HG02623 (cell line): Measurements from ENCODE around the gene PRSS33.

ENCODE experiments used
- ATAC-seq: cut with Tn5 transposase; IDR thresholded peaks from one replicate; pipeline ENCODE4 v1.9.1; 2021; ENCODE audit warnings: moderate library complexity; ENCODE audit not compliant: unreplicated experiment

PRSS33 gene

DNA sequence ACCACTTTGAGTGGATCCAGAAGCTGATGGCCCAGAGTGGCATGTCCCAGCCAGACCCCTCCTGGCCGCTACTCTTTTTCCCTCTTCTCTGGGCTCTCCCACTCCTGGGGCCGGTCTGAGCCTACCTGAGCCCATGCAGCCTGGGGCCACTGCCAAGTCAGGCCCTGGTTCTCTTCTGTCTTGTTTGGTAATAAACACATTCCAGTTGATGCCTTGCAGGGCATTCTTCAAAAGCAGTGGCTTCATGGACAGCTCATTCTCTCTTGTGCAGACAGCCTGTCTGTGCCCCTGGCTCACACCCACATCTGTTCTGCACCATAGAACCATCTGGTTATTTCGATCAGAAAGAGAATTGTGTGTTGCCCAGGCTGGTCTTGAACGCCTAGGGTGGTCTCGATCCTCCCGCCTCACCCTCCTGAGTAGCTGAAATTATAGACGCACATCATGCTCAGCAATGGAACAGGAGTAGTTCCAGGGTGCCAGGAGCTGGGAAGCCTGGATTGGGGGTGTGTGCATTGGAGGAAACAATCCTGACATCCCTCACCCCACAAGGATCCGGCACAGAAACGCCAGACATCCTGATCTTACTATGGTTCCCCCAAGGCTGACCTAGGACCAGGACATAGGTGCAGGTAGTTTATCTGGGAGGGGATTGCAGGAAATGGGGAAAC, 34.3 kb upstream of the PRSS33 start:
- no peak for ATAC-seq

DNA sequence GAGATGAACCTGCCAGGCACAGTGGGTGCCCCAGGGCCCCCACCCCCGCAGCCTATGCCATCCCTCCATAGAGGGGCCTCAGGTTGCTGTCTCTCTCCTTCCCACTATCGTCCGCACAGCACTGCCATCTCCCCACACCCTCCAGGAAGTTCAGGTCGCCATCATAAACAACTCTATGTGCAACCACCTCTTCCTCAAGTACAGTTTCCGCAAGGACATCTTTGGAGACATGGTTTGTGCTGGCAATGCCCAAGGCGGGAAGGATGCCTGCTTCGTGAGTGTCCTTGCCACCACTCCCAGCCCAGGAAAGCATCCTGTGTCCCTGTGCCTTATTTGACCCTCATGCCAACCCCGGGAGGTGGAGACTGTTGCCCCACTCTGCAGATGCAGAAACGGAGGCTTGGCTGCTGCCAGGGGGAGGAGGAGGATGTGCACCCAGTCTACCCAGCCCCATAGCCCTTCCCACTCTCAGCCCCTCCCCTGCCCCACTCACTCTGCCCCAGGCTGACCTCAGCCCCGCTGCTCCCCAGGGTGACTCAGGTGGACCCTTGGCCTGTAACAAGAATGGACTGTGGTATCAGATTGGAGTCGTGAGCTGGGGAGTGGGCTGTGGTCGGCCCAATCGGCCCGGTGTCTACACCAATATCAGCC, 33.6 kb upstream of the PRSS33 start:
- ATAC-seq = no peak

DNA sequence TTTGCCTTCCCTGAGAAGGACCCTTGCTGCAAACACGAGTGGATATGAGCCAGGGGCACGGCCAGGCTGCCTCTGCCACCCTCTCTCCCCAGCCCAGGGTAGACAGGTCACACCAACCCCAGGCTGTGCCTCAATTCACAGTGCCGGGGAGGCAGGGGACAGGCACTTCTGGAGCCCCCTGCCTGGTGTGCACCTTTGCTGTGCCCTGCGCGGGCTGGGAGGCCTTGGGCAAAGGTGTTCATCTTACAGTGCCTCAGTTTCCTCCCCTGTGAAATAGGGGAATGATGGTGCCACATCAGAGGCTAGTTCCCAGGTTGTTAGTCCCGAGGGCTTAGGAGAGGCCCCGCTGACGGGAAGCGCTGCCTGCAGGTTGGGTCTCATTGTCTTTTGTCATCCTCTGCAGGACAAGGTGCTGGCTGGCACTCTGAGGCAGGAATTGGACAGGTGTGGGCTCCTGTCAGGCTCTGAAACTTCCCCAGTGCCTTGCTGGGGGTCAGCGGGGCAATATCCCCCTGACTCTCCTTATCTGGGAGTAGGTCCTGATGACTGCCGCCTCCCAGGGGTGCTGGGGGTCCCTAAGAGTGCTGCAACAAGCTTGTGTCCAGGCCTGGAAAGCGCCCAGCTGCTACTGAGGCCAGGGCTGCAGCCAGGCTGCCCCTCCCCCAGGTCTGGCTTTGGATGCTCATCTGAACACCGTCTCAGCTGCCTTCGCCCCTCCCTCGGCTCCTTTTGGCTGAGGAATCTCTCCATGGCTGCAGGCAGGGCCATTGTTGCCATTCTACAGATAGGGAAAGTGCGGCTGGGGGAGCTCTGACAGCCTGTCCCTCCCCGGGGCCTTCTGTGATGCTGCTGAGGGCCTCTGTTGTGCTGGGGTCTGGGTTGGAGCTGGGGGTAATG, 32.8 kb upstream of the PRSS33 start:
- no peak for ATAC-seq

DNA sequence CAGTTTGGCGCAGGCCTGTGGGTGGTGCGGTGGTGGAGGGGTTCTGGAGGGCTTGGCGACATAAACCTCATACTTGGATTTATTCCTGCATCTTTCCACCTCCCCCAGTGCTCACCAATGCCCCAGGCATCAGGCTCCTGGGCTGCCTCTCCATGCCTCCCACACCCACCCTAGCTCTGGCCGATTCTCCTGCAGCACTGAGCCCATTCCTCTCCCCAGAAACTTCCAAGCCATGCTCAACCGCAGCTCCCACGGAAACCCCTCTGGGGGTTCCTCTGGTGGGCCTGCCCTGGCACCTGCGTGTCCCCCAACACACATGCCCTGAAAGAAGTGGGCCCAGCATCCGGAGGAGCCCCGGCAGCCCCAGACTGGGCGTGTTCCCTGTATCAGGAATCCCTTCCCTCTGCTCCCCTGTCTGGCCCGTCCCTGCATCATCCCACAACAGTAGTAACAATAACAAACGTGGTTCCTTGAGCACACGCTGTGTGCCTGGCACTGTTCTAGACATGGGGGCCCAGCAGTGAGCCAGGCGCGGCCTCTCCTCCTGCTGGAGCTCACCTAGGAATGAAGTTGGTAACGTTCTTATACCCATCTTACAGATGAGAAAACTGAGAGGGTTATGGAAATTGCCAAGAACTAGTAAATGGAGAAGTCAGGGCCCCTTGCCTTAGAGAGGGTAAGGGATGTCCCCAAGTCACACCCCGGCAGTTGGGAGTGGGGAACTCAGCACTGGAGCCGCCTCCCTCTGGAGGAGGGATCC, 32.0 kb upstream of the PRSS33 start:
- ATAC-seq = no peak

DNA sequence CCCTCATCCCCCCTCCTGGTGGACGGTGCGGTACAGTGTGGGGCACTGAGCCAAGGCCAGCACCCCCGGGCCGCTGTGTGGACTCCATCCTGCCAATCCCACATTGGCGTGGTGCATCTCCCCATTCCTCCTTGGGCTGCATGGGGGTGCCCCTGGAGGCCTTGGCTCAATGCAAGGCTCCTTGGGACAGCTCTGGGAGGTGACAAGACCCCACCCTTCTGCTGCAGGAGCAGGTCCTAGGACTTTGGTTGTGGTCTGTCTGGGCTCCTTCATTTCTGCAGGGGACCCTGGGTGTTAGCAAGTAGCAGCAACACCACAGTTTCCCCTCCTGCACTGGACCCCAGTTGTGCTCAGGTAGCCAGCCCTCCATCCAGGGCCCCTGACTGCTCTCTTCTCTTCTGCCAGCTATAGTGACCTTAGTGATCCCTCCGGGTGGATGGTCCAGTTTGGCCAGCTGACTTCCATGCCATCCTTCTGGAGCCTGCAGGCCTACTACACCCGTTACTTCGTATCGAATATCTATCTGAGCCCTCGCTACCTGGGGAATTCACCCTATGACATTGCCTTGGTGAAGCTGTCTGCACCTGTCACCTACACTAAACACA, 31.0 kb upstream of the PRSS33 start:
- no peak for ATAC-seq

DNA sequence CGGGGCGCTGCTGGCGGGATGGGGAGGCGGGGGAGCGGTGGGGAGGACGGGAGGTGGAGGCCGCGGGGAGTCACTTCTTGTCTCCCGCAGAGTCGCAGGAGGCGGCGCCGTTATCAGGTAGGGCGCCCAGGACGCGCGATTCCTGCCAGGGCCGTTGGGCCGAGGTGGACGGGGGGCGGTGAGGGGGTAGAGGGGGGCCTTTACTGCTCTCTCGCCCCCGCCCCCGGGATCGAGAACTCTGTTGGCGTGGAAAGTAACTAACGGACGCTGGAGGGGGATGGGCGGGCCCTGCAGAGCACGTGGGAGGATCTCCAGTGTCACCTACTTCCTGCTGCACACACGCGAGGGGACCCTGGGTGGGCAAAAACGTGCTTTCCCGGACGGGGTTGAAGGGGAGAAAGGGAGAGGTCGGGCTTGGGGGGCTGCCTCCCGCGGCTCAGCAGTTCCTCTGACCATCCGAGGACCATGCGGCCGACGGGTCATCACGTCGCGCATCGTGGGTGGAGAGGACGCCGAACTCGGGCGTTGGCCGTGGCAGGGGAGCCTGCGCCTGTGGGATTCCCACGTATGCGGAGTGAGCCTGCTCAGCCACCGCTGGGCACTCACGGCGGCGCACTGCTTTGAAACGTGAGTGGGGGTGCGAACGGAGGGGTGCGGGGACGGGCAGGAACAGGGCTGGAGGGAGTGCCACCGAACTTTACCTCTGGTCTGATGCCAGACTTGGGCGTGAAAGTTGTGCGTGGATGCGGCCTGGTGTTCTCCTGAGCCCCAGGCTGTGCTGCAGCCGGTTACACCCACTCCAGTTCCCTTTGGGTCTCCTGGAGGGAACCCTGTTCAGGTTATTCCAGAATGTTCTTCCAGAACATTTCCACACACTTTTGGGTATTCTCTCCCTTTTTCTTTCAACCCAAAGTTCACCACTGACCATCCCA, 30.2 kb upstream of the PRSS33 start:
- ATAC-seq = no peak

DNA sequence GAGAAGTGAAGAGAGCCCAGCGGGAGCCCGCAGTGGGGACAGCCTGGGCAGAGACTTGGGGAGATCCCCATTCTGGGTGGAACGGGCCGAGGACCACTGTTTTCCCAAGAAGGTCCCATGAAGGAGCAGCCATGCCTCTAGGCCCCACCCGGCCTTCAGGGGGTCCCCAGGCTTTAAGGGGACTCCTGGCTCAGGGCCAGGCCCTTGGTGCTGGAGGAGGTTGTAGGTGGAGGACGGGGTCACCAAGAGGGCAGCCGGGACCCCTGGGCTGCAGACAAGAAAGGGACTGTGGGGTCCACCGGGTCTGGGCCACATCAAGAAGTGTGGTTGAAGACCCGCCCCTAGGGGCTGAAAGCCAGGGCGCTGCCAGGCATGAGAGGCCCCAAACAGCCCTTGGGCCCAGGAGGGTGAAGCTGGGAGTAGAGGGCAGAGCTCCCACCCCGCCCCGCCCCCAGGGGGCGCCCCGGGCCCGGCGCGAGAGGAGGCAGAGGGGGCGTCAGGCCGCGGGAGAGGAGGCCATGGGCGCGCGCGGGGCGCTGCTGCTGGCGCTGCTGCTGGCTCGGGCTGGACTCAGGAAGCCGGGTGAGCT, 29.5 kb upstream of the PRSS33 start, which contains the start of gene PRSS21:
Gene PRSS21, plus strand, starts transcription at position 487 of the 589 bp plus-strand sequence. Its CDS starts 32 bp downstream, at position 519.
- ATAC-seq = no peak

DNA sequence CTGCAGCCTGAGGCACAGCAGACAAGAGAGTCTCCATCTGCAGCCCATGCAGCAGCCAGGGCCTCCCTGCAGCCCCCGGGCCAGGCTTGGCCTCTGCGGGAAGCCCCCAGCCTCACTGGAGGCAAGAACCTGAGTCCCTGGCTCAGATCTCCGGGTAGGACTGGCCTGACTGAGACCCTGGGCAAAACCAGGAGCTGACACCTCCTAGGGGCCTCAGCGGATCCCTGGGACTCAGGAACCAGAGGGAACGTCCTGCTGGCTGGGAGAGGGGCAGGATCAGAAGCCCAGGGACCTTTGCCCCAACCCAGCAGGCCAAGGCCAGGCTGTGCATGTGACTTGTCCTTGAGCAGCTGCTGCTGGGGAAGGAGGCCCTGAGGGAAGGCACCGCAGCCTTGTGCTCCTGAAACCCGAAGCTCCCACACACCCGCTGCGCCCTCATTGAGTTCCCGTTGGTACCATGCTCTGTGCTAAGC, 28.0 kb upstream of the PRSS33 start:
- no peak for ATAC-seq

DNA sequence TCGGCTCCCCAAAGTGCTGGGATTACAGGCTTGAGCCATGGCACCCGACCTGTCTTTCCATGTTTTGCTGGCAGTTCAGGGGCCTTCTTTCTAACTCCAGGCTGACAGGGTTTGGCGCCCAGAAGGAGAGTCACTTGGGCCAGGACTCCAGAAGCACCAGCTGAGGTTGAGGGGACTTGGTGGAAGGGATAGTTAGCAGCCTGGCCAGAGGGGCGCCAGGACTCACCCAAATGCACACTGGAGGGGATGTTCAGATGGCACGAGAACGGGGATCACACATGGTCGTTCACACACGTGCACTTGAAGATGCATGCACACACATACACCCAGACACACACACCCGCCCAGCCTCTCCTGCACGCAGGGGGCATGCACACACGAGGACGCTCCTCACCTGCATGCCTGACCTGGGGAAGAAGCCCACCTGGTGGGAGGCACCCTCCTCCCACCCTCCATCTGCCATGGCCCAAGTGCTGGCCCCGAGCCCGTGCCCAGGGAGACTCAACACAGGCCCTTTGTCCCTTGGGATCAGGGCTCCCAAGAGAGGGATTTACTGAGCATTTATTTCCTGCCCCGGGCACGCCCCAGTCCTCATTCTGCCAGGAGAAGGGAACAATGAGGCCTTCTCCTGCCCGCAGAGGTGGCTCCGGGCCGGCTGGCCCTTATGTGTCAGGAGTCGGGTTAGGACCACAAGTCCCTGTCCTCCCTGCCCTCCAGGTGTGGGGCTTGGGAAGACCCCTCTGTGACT, 27.4 kb upstream of the PRSS33 start:
- no peak for ATAC-seq

DNA sequence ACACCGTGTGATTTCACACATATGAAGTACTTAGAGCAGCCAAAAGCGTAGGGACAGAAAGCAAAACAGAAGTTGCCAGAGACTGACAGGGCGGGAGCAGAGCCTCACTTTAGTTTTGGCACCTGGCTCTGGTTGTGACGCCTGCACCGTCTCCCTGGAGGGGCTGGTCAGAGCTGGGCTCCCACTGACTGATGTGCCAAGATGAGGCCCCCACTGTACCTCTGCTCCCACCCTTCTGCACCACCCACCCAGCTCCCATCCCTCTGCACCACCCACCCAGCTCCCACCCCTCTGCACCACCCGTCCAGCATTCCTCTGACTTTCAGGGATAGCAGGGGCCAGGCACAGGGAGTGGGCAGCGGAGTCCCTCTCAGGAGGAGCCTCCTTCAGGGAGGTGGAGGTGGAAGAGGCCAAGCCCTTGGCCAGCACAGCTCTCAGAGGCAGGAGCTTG, 26.4 kb upstream of the PRSS33 start:
- ATAC-seq = no peak

DNA sequence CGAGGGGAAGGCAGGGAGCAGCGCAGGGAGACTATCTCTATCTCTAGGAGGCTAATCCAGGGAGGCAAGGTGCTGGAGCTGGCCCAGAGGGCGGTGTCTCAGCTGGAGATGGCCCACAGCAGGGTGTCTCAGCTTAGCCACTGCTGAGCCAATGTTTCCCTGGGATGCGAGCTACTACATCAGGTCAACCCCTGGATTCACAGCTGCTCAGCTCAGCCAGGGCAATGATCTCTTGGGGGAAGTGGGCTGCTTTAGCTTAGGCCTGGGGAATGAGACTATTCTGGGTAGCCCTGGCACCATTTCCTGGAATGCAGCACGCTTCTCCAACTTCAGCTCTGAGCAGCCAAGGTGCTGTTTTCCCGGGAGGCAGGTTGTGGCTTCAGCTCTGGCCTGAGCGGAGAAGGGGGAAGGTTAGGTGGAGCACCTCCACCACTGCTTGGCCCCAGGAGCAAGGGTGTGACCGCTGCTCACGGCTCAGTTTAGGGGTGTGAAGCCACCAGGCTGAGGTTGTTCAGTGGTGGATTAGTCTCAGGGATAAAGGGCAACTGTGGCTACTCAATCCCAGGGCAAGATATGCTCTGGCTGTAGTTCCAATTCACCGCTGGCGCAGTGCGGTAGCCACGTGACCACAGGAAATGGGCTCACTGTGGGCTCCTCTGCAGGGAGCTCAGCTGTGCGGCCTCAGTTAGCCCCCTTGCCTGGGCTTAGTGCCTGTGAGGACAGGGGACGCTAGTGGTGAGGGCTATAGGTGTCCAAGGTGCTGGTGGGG, 24.5 kb upstream of the PRSS33 start:
- ATAC-seq = no peak

DNA sequence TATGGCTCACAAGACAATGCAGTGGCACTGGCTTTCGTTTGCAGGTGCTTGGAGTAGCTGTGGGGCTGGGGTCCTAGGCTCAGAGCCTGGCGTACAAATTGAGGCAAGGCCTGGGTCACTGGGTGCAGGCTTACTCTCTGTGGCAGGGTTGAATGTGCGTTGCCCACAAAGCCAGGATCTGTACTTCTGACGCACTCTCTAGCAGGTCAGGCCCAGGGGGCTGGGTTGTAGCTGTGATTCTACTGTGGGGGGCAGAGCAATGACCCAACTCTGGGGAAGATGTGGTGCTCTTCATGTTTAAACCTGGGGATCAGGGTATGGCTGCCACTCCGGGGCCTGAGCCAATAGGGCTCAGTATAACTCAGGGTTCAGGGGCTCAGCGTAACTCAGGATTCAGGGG, 23.3 kb upstream of the PRSS33 start:
- ATAC-seq = no peak

DNA sequence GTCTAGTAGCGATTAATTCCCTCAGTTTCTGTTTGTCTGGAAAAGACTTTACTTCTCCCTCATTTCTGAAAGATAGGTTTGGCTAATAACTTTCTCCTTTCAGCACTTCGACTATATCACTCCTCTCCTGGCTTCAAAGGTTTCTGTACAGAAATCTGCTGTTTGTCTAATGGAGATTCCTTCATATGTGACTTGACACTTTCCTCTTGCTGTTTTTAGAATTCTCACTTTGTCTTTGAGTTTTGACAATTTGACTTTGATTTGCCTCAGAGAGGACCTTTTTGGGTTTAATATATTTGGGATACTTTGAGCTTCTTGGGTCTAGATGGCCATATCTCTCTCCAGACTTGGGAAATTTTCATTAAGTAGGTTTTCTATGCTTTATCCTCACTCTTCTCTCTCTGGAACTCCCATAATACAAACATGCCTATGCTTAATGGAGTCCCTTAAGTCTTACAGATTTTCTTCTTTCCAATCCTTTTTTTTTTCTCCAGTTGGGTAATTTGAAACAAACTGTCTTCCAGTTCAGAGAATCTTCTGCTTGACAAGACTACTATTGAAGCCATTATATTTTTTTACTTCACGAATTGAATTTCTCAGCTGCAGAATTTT, 21.9 kb upstream of the PRSS33 start:
- ATAC-seq = no peak

DNA sequence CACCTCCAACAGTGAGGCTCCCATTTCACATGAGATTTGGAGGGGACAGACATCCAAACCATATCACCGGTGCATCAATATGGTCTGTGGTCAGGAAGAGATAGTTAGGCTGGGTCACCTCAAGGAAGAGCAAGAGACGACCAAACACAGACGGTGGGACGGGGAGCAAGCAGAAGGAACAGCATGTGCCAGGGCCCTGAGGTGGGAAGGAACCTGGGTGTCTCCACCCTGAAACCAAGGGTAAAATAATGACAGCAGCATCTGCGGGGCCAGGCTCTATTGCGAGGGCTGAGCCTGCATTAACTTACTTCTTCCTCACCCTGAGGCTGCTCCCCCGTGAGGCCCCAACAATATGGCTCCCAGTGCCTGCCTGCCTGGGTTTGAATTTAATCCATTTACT, 20.8 kb upstream of the PRSS33 start:
- no peak for ATAC-seq

DNA sequence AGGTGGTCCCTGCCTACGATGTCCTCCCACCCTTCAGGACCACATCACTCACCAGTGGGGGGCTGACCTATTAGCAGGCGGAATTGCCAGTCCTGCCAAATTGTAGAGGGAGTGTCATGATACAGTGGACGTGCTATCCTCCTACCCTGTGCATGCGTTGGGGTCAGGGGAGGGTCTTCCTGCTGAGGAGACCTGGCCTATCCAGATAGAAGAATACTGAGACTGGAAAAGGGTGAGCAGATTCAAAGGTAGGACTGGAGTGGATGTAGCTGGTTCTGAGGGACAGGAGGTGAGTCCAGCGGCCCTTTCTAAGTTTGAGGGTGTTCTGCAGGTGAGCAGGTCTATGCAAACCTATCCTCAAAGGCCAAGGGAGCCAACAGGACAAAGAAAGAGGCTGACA, 18.9 kb upstream of the PRSS33 start:
- ATAC-seq = no peak

DNA sequence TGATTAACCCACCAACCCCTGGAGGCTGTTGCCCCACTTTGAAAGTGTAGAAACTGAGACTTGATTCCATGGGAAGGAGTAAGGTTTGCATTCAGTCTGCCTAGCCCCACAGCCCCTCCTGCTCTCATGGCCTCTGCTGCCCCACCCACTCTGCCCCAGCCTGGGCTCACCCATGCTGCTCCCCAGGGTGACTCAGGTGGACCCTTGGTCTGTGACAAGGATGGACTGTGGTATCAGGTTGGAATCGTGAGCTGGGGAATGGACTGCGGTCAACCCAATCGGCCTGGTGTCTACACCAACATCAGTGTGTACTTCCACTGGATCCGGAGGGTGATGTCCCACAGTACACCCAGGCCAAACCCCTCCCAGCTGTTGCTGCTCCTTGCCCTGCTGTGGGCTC, 17.4 kb upstream of the PRSS33 start:
- no peak for ATAC-seq

DNA sequence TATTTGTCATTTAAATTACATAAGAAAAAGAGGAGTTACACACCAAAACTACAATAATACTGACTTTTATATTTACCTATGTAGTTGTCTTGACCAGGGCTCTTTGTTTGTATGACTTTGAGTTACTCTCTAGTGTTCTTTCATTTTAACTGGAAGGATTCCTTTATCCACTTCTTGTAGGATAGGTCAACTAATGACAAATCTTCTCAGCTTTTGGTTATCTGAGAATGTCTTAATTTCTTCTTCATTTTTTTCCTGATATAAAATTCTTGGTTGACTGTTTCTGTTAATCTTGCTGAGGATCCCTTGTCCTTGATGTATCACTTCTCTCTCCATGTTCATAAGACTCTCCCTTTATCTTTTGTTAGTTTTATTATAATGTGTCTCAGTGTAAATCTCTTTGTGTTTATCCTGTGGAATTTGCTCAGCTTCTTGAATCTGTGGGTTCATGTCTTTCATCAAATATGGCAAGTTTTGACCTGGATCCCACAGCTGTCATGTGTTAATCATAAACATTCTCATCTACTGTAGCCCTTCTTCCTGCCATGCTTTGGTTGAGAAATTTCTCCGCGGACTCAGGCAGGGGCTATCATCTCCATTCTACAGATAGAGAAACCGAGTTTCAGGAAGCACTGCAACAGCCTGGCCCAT, 16.3 kb upstream of the PRSS33 start:
- ATAC-seq = no peak
